ENCODE results near the gene TMEM238L. TPM values are rescaled to one million over a fixed set of nuclear protein-coding genes. Genes with fewer than 3 reads are reported as not detected.
"Not testable (repeated sequence)": the region's sequence is repeated elsewhere in the genome, so short reads cannot be mapped to it uniquely, and the experiment has no call there.

Gene TMEM238L
- not detected in 2 replicates for total RNA-seq

- Histone ChIP-seq H3K27me3 (ENCODE audit: insufficient read depth, low read length) (no peaks in the 10 kb centered on the region), H3K79me2 (ENCODE audit: insufficient read depth, low read length) (no peaks in the 10 kb centered on the region), H3K4me2 (ENCODE audit: insufficient read depth, low read length) (no peak within 1 kb of the TSS), H3K4me1 (ENCODE audit: insufficient read depth, low read length) (no peaks in the 10 kb centered on the region), H3K27ac (ENCODE audit: low read depth, low read length) (no peak within 1 kb of the TSS), H4K20me1 (ENCODE audit: insufficient read depth, low read length) (no peaks in the 10 kb centered on the region), H3K36me3 (ENCODE audit: insufficient read depth, low read length) (no peaks in the 10 kb centered on the region), H3K4me3 (ENCODE audit: insufficient read depth, low read length) (no peak within 1 kb of the TSS), H3K9me3 (ENCODE audit: low read depth, low read length) (no peaks in the 10 kb centered on the region), H2AFZ (ENCODE audit: low read length) (no peak within 1 kb of the TSS)
- no peak for DNase-seq (ENCODE audit: insufficient read length, low spot score, missing footprints)
- TF ChIP-seq CTCF (IDR thresholded peaks at IDR 0.05; ENCODE audit: extremely low read depth, low read depth, low read length) = no peak
Observed at GRCh38 chr17:10803830-10804475, at the start of gene TMEM238L. Gene TMEM238L, minus strand, starts transcription at chr17:10804099. Its CDS starts 136 bp downstream, at chr17:10803963.

GRCh38 chr17:10846636-10847035 is 42.7 kb upstream of the TMEM238L start:
- not testable (repeated sequence) for H3K9me3 ChIP-seq (ENCODE audit: low read depth, low read length); DNase-seq (ENCODE audit: insufficient read length, low spot score, missing footprints); H3K27ac ChIP-seq (ENCODE audit: low read depth, low read length); H3K36me3 ChIP-seq (ENCODE audit: insufficient read depth, low read length); H4K20me1 ChIP-seq (ENCODE audit: insufficient read depth, low read length); H3K27me3 ChIP-seq (ENCODE audit: insufficient read depth, low read length); H2AFZ ChIP-seq (ENCODE audit: low read length); H3K4me1 ChIP-seq (ENCODE audit: insufficient read depth, low read length); H3K4me3 ChIP-seq (ENCODE audit: insufficient read depth, low read length); H3K79me2 ChIP-seq (ENCODE audit: insufficient read depth, low read length); H3K4me2 ChIP-seq (ENCODE audit: insufficient read depth, low read length)

- Histone ChIP-seq H4K20me1 (ENCODE audit: insufficient read depth, low read length) (no peaks in the 10 kb centered on the region), H3K27ac (ENCODE audit: low read depth, low read length) (no peak overlapping the region), H3K27me3 (ENCODE audit: insufficient read depth, low read length) (no peaks in the 10 kb centered on the region), H3K4me3 (ENCODE audit: insufficient read depth, low read length) (no peak overlapping the region), H3K79me2 (ENCODE audit: insufficient read depth, low read length) (no peaks in the 10 kb centered on the region), H3K4me1 (ENCODE audit: insufficient read depth, low read length) (no peaks in the 10 kb centered on the region), H3K4me2 (ENCODE audit: insufficient read depth, low read length) (peak overlapping the region; percentile 84), H3K9me3 (ENCODE audit: low read depth, low read length) (no peaks in the 10 kb centered on the region), H2AFZ (ENCODE audit: low read length) (no peak overlapping the region), H3K36me3 (ENCODE audit: insufficient read depth, low read length) (no peaks in the 10 kb centered on the region)
- no peak for DNase-seq (ENCODE audit: insufficient read length, low spot score, missing footprints)
- TF ChIP-seq CTCF (IDR thresholded peaks at IDR 0.05; ENCODE audit: extremely low read depth, low read depth, low read length) = no peak
Observed at GRCh38 chr17:10845388-10845751, 41.5 kb upstream of the TMEM238L start.

GRCh38 chr17:10844621-10845387 is 40.9 kb upstream of the TMEM238L start:
- Histone ChIP-seq H2AFZ (ENCODE audit: low read length) (peak overlapping the region; percentile 73), H3K9me3 (ENCODE audit: low read depth, low read length) (no peaks in the 10 kb centered on the region), H3K4me3 (ENCODE audit: insufficient read depth, low read length) (peak overlapping the region; percentile 63), H3K79me2 (ENCODE audit: insufficient read depth, low read length) (no peaks in the 10 kb centered on the region), H4K20me1 (ENCODE audit: insufficient read depth, low read length) (no peaks in the 10 kb centered on the region), H3K27ac (ENCODE audit: low read depth, low read length) (no peak overlapping the region), H3K36me3 (ENCODE audit: insufficient read depth, low read length) (no peaks in the 10 kb centered on the region), H3K4me2 (ENCODE audit: insufficient read depth, low read length) (peak overlapping the region; percentile 84), H3K4me1 (ENCODE audit: insufficient read depth, low read length) (no peaks in the 10 kb centered on the region), H3K27me3 (ENCODE audit: insufficient read depth, low read length) (no peaks in the 10 kb centered on the region)
- peak; percentile 95 for DNase-seq (ENCODE audit: insufficient read length, low spot score, missing footprints)
- TF ChIP-seq CTCF (IDR thresholded peaks at IDR 0.05; ENCODE audit: extremely low read depth, low read depth, low read length) = peak; percentile 79

Data from osteoblast (primary cell).